A549 treated with RU486 at 1 μM for 4 hours (cell line): Measurements from ENCODE around the gene CKS2. TPM values are rescaled to one million over a fixed set of nuclear protein-coding genes. Genes with fewer than 3 reads are reported as not detected.

Experiments used
- total RNA-seq: library from RNA; stranded (reverse); fragments of 200-300 nt; extraction: Qiagen RNA extraction; gene quantifications from 5 replicates; pipeline ENCODE4 v1.2.3, GENCODE V29; 2022; ENCODE audit warnings: low read depth

CKS2 gene
- total RNA-seq = 322 to 465 TPM (median 422 TPM) in 5 replicates

GRCh38 chr9:89310475-89311345, at the start of gene CKS2:
Gene CKS2, plus strand, starts transcription at chr9:89311195. Its CDS starts 98 bp downstream, at chr9:89311293.

GRCh38 chr9:89318123-89319014, 7.4 kb downstream of the CKS2 start, which contains the start of gene SECISBP2:
Gene SECISBP2, plus strand, starts transcription at chr9:89318500. Its CDS starts 77 bp downstream, at chr9:89318577.

Other genes starting within 250 kb of the CKS2 start
- 0.39 to 0.57 TPM (median 0.46 TPM) in 5 replicates for gene SHC3, start 132.4 kb upstream of the CKS2 start, total RNA-seq
- gene SECISBP2, start 7.3 kb downstream of the CKS2 start, total RNA-seq = 13.4 to 21.1 TPM (median 19.5 TPM) in 5 replicates
- gene SEMA4D, start 186.9 kb downstream of the CKS2 start, total RNA-seq = 3.8 to 6.7 TPM (median 4.9 TPM) in 5 replicates